H1 (cell line): ENCODE measurements around the gene DUS4L.

Experiments
- CREB1 ChIP-seq: IDR thresholded peaks from 2 replicates; pipeline ENCODE4 v1.6.1; 2012; ENCODE audit warnings: inconsistent platforms
- EZH2 ChIP-seq: fragments of 200-600 bp; sonication (generic); IDR thresholded peaks from 2 replicates; pipeline ENCODE4 v1.7.1; 2012; ENCODE audit warnings: low read depth, mild to moderate bottlenecking, moderate library complexity, low read length, inconsistent platforms; ENCODE audit not compliant: severe bottlenecking
- KDM4A ChIP-seq: IDR thresholded peaks from one replicate; pipeline ENCODE4 v1.7.1; 2012; ENCODE audit warnings: low read depth, mild to moderate bottlenecking, moderate library complexity, low read length, inconsistent platforms; ENCODE audit not compliant: severe bottlenecking
- MAFK ChIP-seq: IDR thresholded peaks from 2 replicates; pipeline ENCODE4 v1.6.1; 2012; ENCODE audit warnings: low read depth, mild to moderate bottlenecking, improper control_type of control experiment, low read length
- RAD21 ChIP-seq, 2 experiments: IDR thresholded peaks in 1 of 2; conservative IDR thresholded peaks in 1 of 2; 2 replicates each; pipeline ENCODE4 v1.6.1; 2011; ENCODE audit warnings: low read depth in 2 of 2, low read length in 2 of 2, improper control_type of control experiment in 1 of 2, inconsistent platforms in 1 of 2, mild to moderate bottlenecking in 1 of 2, moderate library complexity in 1 of 2
- TAF1 ChIP-seq: IDR thresholded peaks from 2 replicates; pipeline ENCODE4 v1.6.1; 2011; ENCODE audit warnings: mild to moderate bottlenecking, low read depth, low read length
- TAF7 ChIP-seq: optimal IDR thresholded peaks from 2 replicates; pipeline ENCODE3; 2011; ENCODE audit warnings: low read depth, mild to moderate bottlenecking, inconsistent platforms, low read length, moderate library complexity, borderline replicate concordance
- TCF12 ChIP-seq: IDR thresholded peaks from 2 replicates; pipeline ENCODE4 v1.6.1; 2011; ENCODE audit warnings: low read depth, mild to moderate bottlenecking, low read length
- TEAD4 ChIP-seq: IDR thresholded peaks from 2 replicates; pipeline ENCODE4 v1.6.1; 2012; ENCODE audit warnings: low read depth, low read length, inconsistent platforms, mixed read lengths
- TF ChIP-seq, protein P1 (sequence below), 3 experiments: IDR thresholded peaks; 1 replicate in 2 of 3; 2 replicates in 1 of 3; pipeline versions ENCODE4 v1.5.1 to v1.6.1; 2011; ENCODE audit warnings: low read length in 3 of 3, mild to moderate bottlenecking in 3 of 3, inconsistent platforms in 2 of 3, low read depth in 1 of 3, moderate library complexity in 1 of 3; ENCODE audit not compliant: insufficient read depth in 1 of 3; ENCODE audit errors: control extremely low read depth in 1 of 3

DNA sequence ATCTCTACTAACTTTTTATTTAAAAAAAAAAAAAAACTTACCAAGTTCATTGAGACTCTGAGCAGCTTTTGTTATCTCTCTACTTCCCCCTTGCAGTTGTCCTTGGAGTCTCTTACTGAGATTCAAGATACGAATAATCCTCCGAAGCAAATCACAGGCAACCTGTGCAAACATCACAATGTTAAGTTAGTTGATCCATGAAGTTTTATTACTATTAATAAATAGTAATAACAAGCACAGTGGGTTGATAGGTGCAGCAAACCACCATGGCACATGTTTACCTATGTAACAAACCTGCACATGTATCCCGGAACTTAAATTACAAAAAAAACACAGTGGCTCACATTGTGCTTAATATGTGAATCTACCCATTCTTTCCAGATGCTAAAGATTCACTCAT, 36.6 kb upstream of the DUS4L start:
- TF ChIP-seq, protein P1, sequence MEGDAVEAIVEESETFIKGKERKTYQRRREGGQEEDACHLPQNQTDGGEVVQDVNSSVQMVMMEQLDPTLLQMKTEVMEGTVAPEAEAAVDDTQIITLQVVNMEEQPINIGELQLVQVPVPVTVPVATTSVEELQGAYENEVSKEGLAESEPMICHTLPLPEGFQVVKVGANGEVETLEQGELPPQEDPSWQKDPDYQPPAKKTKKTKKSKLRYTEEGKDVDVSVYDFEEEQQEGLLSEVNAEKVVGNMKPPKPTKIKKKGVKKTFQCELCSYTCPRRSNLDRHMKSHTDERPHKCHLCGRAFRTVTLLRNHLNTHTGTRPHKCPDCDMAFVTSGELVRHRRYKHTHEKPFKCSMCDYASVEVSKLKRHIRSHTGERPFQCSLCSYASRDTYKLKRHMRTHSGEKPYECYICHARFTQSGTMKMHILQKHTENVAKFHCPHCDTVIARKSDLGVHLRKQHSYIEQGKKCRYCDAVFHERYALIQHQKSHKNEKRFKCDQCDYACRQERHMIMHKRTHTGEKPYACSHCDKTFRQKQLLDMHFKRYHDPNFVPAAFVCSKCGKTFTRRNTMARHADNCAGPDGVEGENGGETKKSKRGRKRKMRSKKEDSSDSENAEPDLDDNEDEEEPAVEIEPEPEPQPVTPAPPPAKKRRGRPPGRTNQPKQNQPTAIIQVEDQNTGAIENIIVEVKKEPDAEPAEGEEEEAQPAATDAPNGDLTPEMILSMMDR (IDR thresholded peaks at IDR 0.05; ENCODE audit: control extremely low read depth in 1 of 3, insufficient read depth in 1 of 3, low read depth in 1 of 3, low read length in 3 of 3) = no peak
- TF ChIP-seq TCF12 (no peak), RAD21 (IDR thresholded peaks at IDR 0.05 in 1 of 2, conservative IDR thresholded peaks at IDR 0.05 in 1 of 2; ENCODE audit: low read depth in 2 of 2, low read length in 2 of 2) (no peak), TAF7 (no peak), CREB1 (no peak), EZH2 (no peak), MAFK (no peak), TAF1 (no peak), KDM4A (no peak), TEAD4 (no peak)
